PC-9 (cell line): ENCODE data around the gene GSE1. TPM values are rescaled to one million over a fixed set of nuclear protein-coding genes. Genes with fewer than 3 reads are reported as not detected.

Source experiments
- BruUV-seq: library from RNA; stranded (reverse); fragments of 400-500 nt; replicated peaks from 2 replicates; lab custom pipeline; 2021; lab: Mats Ljungman, UMichigan
- CTCF ChIA-PET: fragments of 300-600 bp; sonication (Branson Sonifier 250); formaldehyde crosslinking; loops from one replicate; lab custom pipeline; 2022; ENCODE audit warnings: antibody characterized with exemption; lab: Charles Lee
- POLR2A ChIA-PET: fragments of 300-600 bp; sonication (Branson Sonifier 250); formaldehyde crosslinking; loops from one replicate; lab custom pipeline; 2022; ENCODE audit warnings: antibody characterized with exemption; ENCODE audit not compliant: unreplicated experiment; lab: Charles Lee
- DNase-seq, 2 experiments: peaks; one replicate each; pipeline versions ENCODE4 v3.0.0 to v3.0.0-alpha.2; 2015 to 2022; ENCODE audit warnings: mixed read lengths in 1 of 2
- H2AFZ ChIP-seq: fragments of 200-600 bp; sonication (generic); 2 replicates; pipeline ENCODE4 v1.8.1; 2017; ENCODE audit warnings: antibody characterized with exemption
- H3F3A ChIP-seq: fragments of 200-600 bp; sonication (generic); 2 replicates; pipeline ENCODE4 v1.8.1; 2017; ENCODE audit warnings: antibody characterized with exemption, mild to moderate bottlenecking, low read depth; ENCODE audit not compliant: insufficient read depth
- H3K27ac ChIP-seq: fragments of 200-600 bp; sonication (generic); 2 replicates; pipeline ENCODE4 v1.6.1; 2016; ENCODE audit warnings: mixed run types
- H3K27me3 ChIP-seq: fragments of 200-600 bp; sonication (generic); 2 replicates; pipeline ENCODE4 v1.6.1; 2016; ENCODE audit warnings: low read depth, mixed run types; ENCODE audit not compliant: insufficient read depth
- H3K36me3 ChIP-seq: fragments of 200-600 bp; sonication (generic); 2 replicates; pipeline ENCODE4 v1.6.1; 2016; ENCODE audit warnings: low read depth, mixed run types
- H3K4me1 ChIP-seq: fragments of 200-600 bp; sonication (generic); replicated peaks from 2 replicates; pipeline ENCODE4 v1.6.1; 2016; ENCODE audit warnings: mixed run types; ENCODE audit not compliant: insufficient read depth
- H3K4me2 ChIP-seq: fragments of 200-600 bp; sonication (generic); 2 replicates; pipeline ENCODE4 v1.6.1; 2017; ENCODE audit warnings: mixed run types
- H3K4me3 ChIP-seq: fragments of 200-600 bp; sonication (generic); 2 replicates; pipeline ENCODE4 v1.6.1; 2016; ENCODE audit warnings: mixed run types
- H3K79me2 ChIP-seq: fragments of 200-600 bp; sonication (generic); 2 replicates; pipeline ENCODE4 v1.6.1; 2017; ENCODE audit warnings: low read depth, mixed run types
- H3K9me2 ChIP-seq: fragments of 200-600 bp; sonication (generic); 2 replicates; pipeline ENCODE4 v1.8.1; 2017; ENCODE audit warnings: mild to moderate bottlenecking; ENCODE audit not compliant: insufficient read depth
- H3K9me3 ChIP-seq: fragments of 200-600 bp; sonication (generic); 2 replicates; pipeline ENCODE4 v1.8.1; 2016; ENCODE audit warnings: low read depth; ENCODE audit not compliant: insufficient read depth
- H4K20me1 ChIP-seq: fragments of 200-600 bp; sonication (generic); 2 replicates; pipeline ENCODE4 v1.8.1; 2017; ENCODE audit not compliant: insufficient read depth
- EZH2 ChIP-seq: fragments of 200-600 bp; sonication (generic); IDR thresholded peaks from 2 replicates; pipeline ENCODE4 v1.8.0; 2017; ENCODE audit warnings: antibody characterized with exemption, low read depth
- intact Hi-C: fragments of 100-400 bp; cut with micrococcal nuclease; formaldehyde crosslinking; loops from one replicate; pipeline ENCODE4 v1.10.0; 2022; ENCODE audit not compliant: unreplicated experiment
- total RNA-seq: library from RNA; stranded (reverse); gene quantifications from 2 replicates; pipeline ENCODE4 v1.2.3, GENCODE V29; 2021
- TF ChIP-seq, protein P1 (sequence below): fragments of 200-600 bp; sonication (generic); conservative IDR thresholded peaks from 2 replicates; pipeline ENCODE4 v1.6.1; 2017; ENCODE audit warnings: mixed run types, antibody characterized with exemption, mild to moderate bottlenecking, moderate library complexity

The GSE1 gene
- total RNA-seq, 1 experiment from 2014 or later = 83.5 TPM

GRCh38 chr16:85579923-85580580, 33.1 kb upstream of the GSE1 start:
- Histone ChIP-seq H3F3A (peaks cover 8% of the 10 kb centered on the region), H2AFZ (no peak overlapping the region), H3K79me2 (peaks cover 40% of the 10 kb centered on the region), H3K27me3 (no peaks in the 10 kb centered on the region), H3K9me3 (no peaks in the 10 kb centered on the region), H3K27ac (no peak overlapping the region), H3K4me2 (no peak overlapping the region), H3K4me3 (no peak overlapping the region), H3K4me1 (no peaks in the 10 kb centered on the region), H3K36me3 (no peaks in the 10 kb centered on the region), H3K9me2 (no peaks in the 10 kb centered on the region), H4K20me1 (peaks cover 100% of the 10 kb centered on the region)
- TF ChIP-seq, protein P1, sequence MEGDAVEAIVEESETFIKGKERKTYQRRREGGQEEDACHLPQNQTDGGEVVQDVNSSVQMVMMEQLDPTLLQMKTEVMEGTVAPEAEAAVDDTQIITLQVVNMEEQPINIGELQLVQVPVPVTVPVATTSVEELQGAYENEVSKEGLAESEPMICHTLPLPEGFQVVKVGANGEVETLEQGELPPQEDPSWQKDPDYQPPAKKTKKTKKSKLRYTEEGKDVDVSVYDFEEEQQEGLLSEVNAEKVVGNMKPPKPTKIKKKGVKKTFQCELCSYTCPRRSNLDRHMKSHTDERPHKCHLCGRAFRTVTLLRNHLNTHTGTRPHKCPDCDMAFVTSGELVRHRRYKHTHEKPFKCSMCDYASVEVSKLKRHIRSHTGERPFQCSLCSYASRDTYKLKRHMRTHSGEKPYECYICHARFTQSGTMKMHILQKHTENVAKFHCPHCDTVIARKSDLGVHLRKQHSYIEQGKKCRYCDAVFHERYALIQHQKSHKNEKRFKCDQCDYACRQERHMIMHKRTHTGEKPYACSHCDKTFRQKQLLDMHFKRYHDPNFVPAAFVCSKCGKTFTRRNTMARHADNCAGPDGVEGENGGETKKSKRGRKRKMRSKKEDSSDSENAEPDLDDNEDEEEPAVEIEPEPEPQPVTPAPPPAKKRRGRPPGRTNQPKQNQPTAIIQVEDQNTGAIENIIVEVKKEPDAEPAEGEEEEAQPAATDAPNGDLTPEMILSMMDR = no peak
- no peak for TF ChIP-seq EZH2
- no peak for DNase-seq
- intact Hi-C loops = no loop called here
- BruUV-seq = no TSS peak
- POLR2A ChIA-PET = no interaction called here
- CTCF ChIA-PET = no interaction called here

DNA sequence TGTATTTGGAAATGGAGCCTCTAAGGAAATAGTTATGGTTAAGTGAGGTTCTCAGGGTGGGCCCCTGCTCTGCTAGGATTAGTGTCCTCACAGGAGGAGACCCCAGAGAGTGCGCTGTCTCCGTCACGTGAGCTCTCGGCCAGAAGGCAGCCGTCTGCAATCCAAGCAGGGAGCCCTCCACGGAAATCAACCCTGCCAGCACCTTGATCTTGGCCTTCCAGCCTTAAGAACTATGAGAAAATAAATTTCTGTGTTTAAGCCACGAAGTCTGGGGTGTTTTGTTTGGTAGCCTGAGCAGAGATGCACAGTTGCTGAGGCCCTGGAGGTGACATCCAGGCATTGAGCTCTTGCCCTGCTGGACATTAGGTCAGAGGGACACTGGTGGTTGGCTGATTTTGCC, 32.4 kb upstream of the GSE1 start:
- BruUV-seq = no TSS peak
- H3K36me3 ChIP-seq = no peaks in the 10 kb centered on the region
- H3K4me3 ChIP-seq = no peak overlapping the region
- H4K20me1 ChIP-seq = peaks cover 100% of the 10 kb centered on the region
- no peaks in the 10 kb centered on the region for H3K27me3 ChIP-seq
- peaks cover 33% of the 10 kb centered on the region for H3K79me2 ChIP-seq
- ChIA-PET POLR2A (no interaction called here), CTCF (interaction anchor here (0.6 kb wide), 1 partner anchor 267 kb away, joined by 5 read pairs; no protein-coding TSS in a partner anchor)
- no peak overlapping the region for H2AFZ ChIP-seq
- no peak for DNase-seq
- H3K4me1 ChIP-seq = no peaks in the 10 kb centered on the region
- TF ChIP-seq, protein P1 = no peak
- no peak for TF ChIP-seq EZH2
- H3F3A ChIP-seq = peaks cover 8% of the 10 kb centered on the region
- intact Hi-C loops = no loop called here
- no peaks in the 10 kb centered on the region for H3K9me2 ChIP-seq
- no peaks in the 10 kb centered on the region for H3K9me3 ChIP-seq
- H3K27ac ChIP-seq = no peak overlapping the region
- no peak overlapping the region for H3K4me2 ChIP-seq

DNA sequence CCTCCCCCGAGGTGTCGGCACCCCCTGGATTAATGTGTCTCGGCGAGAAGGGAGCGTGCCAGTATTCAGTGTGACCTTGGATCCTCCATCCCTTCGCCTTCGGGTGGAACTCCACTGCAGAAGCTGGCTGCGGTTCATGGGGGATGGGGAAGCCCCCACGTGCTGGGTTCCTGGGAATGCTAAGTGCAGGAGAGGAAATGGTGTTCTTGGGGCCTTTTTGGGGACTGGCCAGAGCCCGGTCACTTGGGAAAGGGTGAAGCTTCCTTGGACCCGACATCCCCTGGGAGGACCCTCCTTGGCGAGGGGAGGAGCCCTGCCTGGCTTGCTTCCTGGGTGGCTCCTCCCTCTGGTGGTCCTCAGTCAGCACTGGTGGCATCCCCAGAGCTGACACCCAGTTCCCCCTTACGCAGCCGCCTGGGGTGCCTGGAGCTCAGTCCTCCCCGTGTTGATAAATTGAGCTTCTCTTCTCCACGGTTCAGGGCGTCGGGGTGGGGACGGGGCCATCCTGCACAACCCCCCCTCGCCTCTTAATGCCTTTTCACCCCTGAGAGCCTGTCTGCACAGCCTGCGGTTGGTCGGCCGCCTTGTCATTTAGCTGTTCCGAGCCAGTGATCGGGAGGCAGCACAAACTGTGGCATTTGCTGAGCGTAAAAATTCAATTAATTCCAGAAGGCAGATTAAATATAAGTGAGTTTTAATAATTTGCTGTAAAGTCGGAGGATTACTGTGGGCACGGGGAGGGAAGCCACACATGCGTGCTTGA, 30.7 kb upstream of the GSE1 start:
- ChIA-PET CTCF (interaction anchor here (0.7 kb wide), 1 partner anchor 569 kb away, joined by 3 read pairs; no protein-coding TSS in a partner anchor), POLR2A (no interaction called here)
- no peak overlapping the region for H3K4me3 ChIP-seq
- H3K27me3 ChIP-seq = no peaks in the 10 kb centered on the region
- peaks cover 22% of the 10 kb centered on the region for H3K79me2 ChIP-seq
- no peak overlapping the region for H3K4me2 ChIP-seq
- no peak overlapping the region for H3K27ac ChIP-seq
- peaks cover 8% of the 10 kb centered on the region; the same call in 1 of the 2 replicates for H3F3A ChIP-seq
- no peak for DNase-seq
- BruUV-seq = no TSS peak
- H2AFZ ChIP-seq = no peak overlapping the region
- peaks cover 98% of the 10 kb centered on the region for H4K20me1 ChIP-seq
- H3K9me2 ChIP-seq = no peaks in the 10 kb centered on the region
- no peak for TF ChIP-seq EZH2
- TF ChIP-seq, protein P1 = no peak
- no peaks in the 10 kb centered on the region for H3K36me3 ChIP-seq
- no peaks in the 10 kb centered on the region for H3K9me3 ChIP-seq
- intact Hi-C loops = no loop called here
- no peaks in the 10 kb centered on the region for H3K4me1 ChIP-seq
